AG04449 (cell line): ENCODE results near the gene PTPRG.

ENCODE experiments used
- CTCF ChIA-PET: fragments of 350-600 bp; formaldehyde crosslinking; extraction: SDS; loops from one replicate; lab custom pipeline; 2021; ENCODE audit warnings: antibody characterized with exemption; lab: Yijun Ruan, JAX
- POLR2A ChIA-PET: fragments of 400-600, 350-600 bp; formaldehyde crosslinking; extraction: SDS; loops from one replicate; lab custom pipeline; 2020; ENCODE audit warnings: antibody characterized with exemption, inconsistent platforms; lab: Yijun Ruan, JAX
- DNase-seq: peaks from one replicate; pipeline ENCODE4 v3.0.0-alpha.2; 2010; ENCODE audit warnings: low read depth, low spot score
- H3K4me3 ChIP-seq: 2 replicates; pipeline ENCODE4 v1.5.1; 2011; ENCODE audit warnings: low read depth, mild to moderate bottlenecking, control low read depth, low read length
- CTCF ChIP-seq: IDR thresholded peaks from one replicate; pipeline ENCODE4 v1.5.1; 2011; ENCODE audit warnings: mild to moderate bottlenecking, moderate library complexity, low read length, control low read depth, inconsistent platforms; ENCODE audit not compliant: insufficient read depth; ENCODE audit errors: missing control alignments

Gene PTPRG

GRCh38 chr3:62287392-62287927, 726.1 kb downstream of the PTPRG start:
- DNase-seq: no peak
- ChIA-PET POLR2A (no interaction called here), CTCF (no interaction called here)
- no peak overlapping the region for H3K4me3 ChIP-seq
- TF ChIP-seq CTCF: no peak

GRCh38 chr3:62289922-62290321, 728.6 kb downstream of the PTPRG start:
- POLR2A ChIA-PET: no interaction called here
- CTCF ChIA-PET: no interaction called here
- no peak for TF ChIP-seq CTCF
- H3K4me3 ChIP-seq: no peak overlapping the region
- DNase-seq: no peak

- DNase-seq: no peak
- no peak for TF ChIP-seq CTCF
- ChIA-PET CTCF (no interaction called here), POLR2A (no interaction called here)
- H3K4me3 ChIP-seq: no peak overlapping the region
These were observed 731.8 kb downstream of the PTPRG start for GRCh38 chr3:62293051-62293780.

- POLR2A ChIA-PET: no interaction called here
- H3K4me3 ChIP-seq: no peak overlapping the region
- CTCF ChIA-PET: no interaction called here
- DNase-seq: no peak
- no peak for TF ChIP-seq CTCF
These were observed 734.2 kb downstream of the PTPRG start for GRCh38 chr3:62295571-62295970.

GRCh38 chr3:62300617-62301016, 739.2 kb downstream of the PTPRG start:
- CTCF ChIA-PET: interaction anchor here (1.8 kb wide), 1 partner anchor 99 kb away, joined by 6 read pairs; no protein-coding TSS in a partner anchor
- no peak for TF ChIP-seq CTCF

GRCh38 chr3:62312201-62312600, 750.8 kb downstream of the PTPRG start:
- CTCF ChIA-PET: interaction anchor here (1.4 to 4.4 kb wide), 2 partner anchors 110 to 113 kb away, joined by 3 to 30 read pairs; no protein-coding TSS in a partner anchor
- POLR2A ChIA-PET: no interaction called here
- H3K4me3 ChIP-seq: no peak overlapping the region
- TF ChIP-seq CTCF: no peak
- DNase-seq: no peak

More at GRCh38 chr3:62300617-62301016, 739.2 kb downstream of the PTPRG start:
- DNase-seq: no peak
- no peak overlapping the region for H3K4me3 ChIP-seq
- POLR2A ChIA-PET: no interaction called here
